Neuronal stem cell (in vitro differentiated cells): ENCODE results near the gene SLC37A1.

ENCODE experiments used
- DNase-seq: peaks from one replicate; pipeline ENCODE4 v3.0.0-alpha.2; 2013; ENCODE audit warnings: low spot score
- H2AFZ ChIP-seq: one replicate; pipeline ENCODE4 v1.6.1; 2013; ENCODE audit warnings: mild to moderate bottlenecking, low read length, inconsistent platforms
- H2AK5ac ChIP-seq: 2 replicates; pipeline ENCODE4 v1.6.1; 2013; ENCODE audit warnings: low read depth, mild to moderate bottlenecking, inconsistent platforms, low read length, moderate library complexity, mixed read lengths
- H2BK120ac ChIP-seq: 2 replicates; pipeline ENCODE4 v1.6.1; 2013; ENCODE audit warnings: low read depth, mild to moderate bottlenecking, inconsistent platforms, low read length, moderate library complexity, mixed read lengths
- H2BK12ac ChIP-seq: one replicate; pipeline ENCODE4 v1.6.1; 2013; ENCODE audit warnings: low read length, inconsistent platforms
- H2BK15ac ChIP-seq: 2 replicates; pipeline ENCODE4 v1.6.1; 2013; ENCODE audit warnings: mild to moderate bottlenecking, low read length, inconsistent platforms, mixed read lengths
- H2BK5ac ChIP-seq: one replicate; pipeline ENCODE4 v1.6.1; 2013; ENCODE audit warnings: inconsistent platforms, mild to moderate bottlenecking, low read length, moderate library complexity
- H3K14ac ChIP-seq: one replicate; pipeline ENCODE4 v1.6.1; 2013; ENCODE audit warnings: low read length, inconsistent platforms
- H3K18ac ChIP-seq: 2 replicates; pipeline ENCODE4 v1.6.1; 2013; ENCODE audit warnings: low read length, inconsistent platforms
- H3K23ac ChIP-seq: 2 replicates; pipeline ENCODE4 v1.6.1; 2013; ENCODE audit warnings: low read depth, mild to moderate bottlenecking, mixed read lengths, low read length, inconsistent platforms; ENCODE audit not compliant: poor library complexity
- H3K27ac ChIP-seq: replicated peaks from 3 replicates; pipeline ENCODE4 v1.5.1; 2013; ENCODE audit warnings: low read length, inconsistent platforms
- H3K27me3 ChIP-seq, 3 experiments: 2 replicates each; pipeline ENCODE4 v1.6.1; 2013; ENCODE audit warnings: low read length in 3 of 3, mild to moderate bottlenecking in 2 of 3, inconsistent platforms in 1 of 3, low read depth in 1 of 3, mixed read lengths in 1 of 3, moderate library complexity in 1 of 3; ENCODE audit not compliant: control insufficient read depth in 3 of 3, insufficient read depth in 3 of 3
- H3K36me3 ChIP-seq, 2 donors: replicated peaks in 1 of 2; 2 replicates each; pipeline ENCODE4 v1.6.1; 2013; ENCODE audit warnings: low read length in 2 of 2; ENCODE audit not compliant: control insufficient read depth in 2 of 2, insufficient read depth in 2 of 2
- H3K4ac ChIP-seq: 2 replicates; pipeline ENCODE4 v1.6.1; 2013; ENCODE audit warnings: inconsistent platforms, mild to moderate bottlenecking, low read length, moderate library complexity
- H3K4me1 ChIP-seq, 2 donors: 1 replicate in 1 of 2; 2 replicates in 1 of 2; pipeline ENCODE4 v1.6.1; 2013; ENCODE audit warnings: low read length in 2 of 2, low read depth in 1 of 2; ENCODE audit not compliant: control insufficient read depth in 2 of 2, insufficient read depth in 1 of 2
- H3K4me2 ChIP-seq: one replicate; pipeline ENCODE4 v1.6.1; 2013; ENCODE audit warnings: mild to moderate bottlenecking, low read length, inconsistent platforms; ENCODE audit not compliant: insufficient read depth, poor library complexity, severe bottlenecking
- H3K4me3 ChIP-seq, 2 donors: 2 replicates each; pipeline ENCODE4 v1.5.1; 2013; ENCODE audit warnings: low read length in 2 of 2, mild to moderate bottlenecking in 2 of 2, inconsistent platforms in 1 of 2, moderate library complexity in 1 of 2
- H3K79me1 ChIP-seq: one replicate; pipeline ENCODE4 v1.6.1; 2013; ENCODE audit warnings: low read depth, mild to moderate bottlenecking, inconsistent platforms, low read length, moderate library complexity
- H3K9ac ChIP-seq: one replicate; pipeline ENCODE4 v1.6.1; 2013; ENCODE audit warnings: mild to moderate bottlenecking, low read depth, low read length, inconsistent platforms; ENCODE audit not compliant: poor library complexity
- H3K9me3 ChIP-seq, 2 donors: replicated peaks in 1 of 2; 2 replicates each; pipeline versions ENCODE3 to v1.6.1; 2013; ENCODE audit warnings: low read length in 2 of 2, mild to moderate bottlenecking in 2 of 2, inconsistent platforms in 1 of 2, low read depth in 1 of 2, mixed read lengths in 1 of 2, moderate library complexity in 1 of 2; ENCODE audit not compliant: control insufficient read depth in 2 of 2, insufficient read depth in 1 of 2
- H4K8ac ChIP-seq: one replicate; pipeline ENCODE4 v1.6.1; 2013; ENCODE audit warnings: low read depth, mild to moderate bottlenecking, inconsistent platforms, low read length, moderate library complexity
- H4K91ac ChIP-seq: one replicate; pipeline ENCODE4 v1.6.1; 2013; ENCODE audit warnings: low read length, low read depth, mild to moderate bottlenecking, inconsistent platforms; ENCODE audit not compliant: poor library complexity
- WGBS, 2 donors: extraction: QIAGEN DNeasy Blood & Tissue Kit; methylation state at CpG; one replicate each; pipeline ENCODE4 v1.1.7; 2013; ENCODE audit warnings: missing lambda C conversion rate in 2 of 2, mixed read lengths in 1 of 2; ENCODE audit not compliant: insufficient read length in 2 of 2, insufficient replicate concordance in 1 of 2; ENCODE audit errors: extremely low coverage in 2 of 2; 5-methylcytosine and 5-hydroxymethylcytosine counted together

Gene SLC37A1

DNA sequence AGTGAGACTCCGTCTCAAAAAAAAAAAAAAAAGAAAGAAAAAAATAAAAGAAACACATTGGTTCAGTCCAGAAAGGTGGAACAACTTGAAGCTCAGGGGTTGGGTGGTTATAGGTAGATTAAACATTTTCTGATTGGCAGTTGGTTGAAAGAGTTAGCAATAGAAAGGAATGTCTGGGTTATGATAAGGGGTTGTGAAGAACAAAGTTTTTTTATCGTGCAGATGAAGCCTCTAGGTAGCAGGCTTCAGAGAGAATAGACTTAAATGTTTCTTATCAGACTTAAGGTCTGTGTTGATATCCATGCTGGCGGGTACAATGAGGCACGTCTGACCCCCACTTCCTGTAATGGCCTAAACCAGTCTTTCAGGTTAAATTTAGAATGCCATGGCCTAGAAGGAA lies 94.8 kb downstream of the SLC37A1 start:
- H3K9ac ChIP-seq = no peak overlapping the region
- no peak overlapping the region for H3K14ac ChIP-seq
- H2BK120ac ChIP-seq = no peak overlapping the region
- H2AFZ ChIP-seq = no peak overlapping the region
- H3K23ac ChIP-seq = no peak overlapping the region
- no peak overlapping the region for H2BK12ac ChIP-seq
- H4K8ac ChIP-seq = no peak overlapping the region
- H2AK5ac ChIP-seq = no peak overlapping the region
- H3K18ac ChIP-seq = no peak overlapping the region
- H3K4me1 ChIP-seq = no peaks in the 10 kb centered on the region
- no peak overlapping the region for H4K91ac ChIP-seq
- H2BK5ac ChIP-seq = no peak overlapping the region
- H2BK15ac ChIP-seq = no peak overlapping the region
- H3K4me3 ChIP-seq = no peak overlapping the region
- no peak overlapping the region for H3K4me2 ChIP-seq
- WGBS, 2 donors = no CpG with 5 or more reads among the region's 4 CpGs
- H3K4ac ChIP-seq = no peak overlapping the region
- H3K36me3 ChIP-seq = no peaks in the 10 kb centered on the region
- no peak overlapping the region for H3K27ac ChIP-seq
- peaks cover 3 to 9% of the 10 kb centered on the region in 2 donors for H3K9me3 ChIP-seq
- peaks cover 0 to 2% (median 0%) of the 10 kb centered on the region in 3 experiments for H3K27me3 ChIP-seq
- H3K79me1 ChIP-seq = no peaks in the 10 kb centered on the region
- DNase-seq = no peak

- no peak overlapping the region for H3K4me3 ChIP-seq
Observed at GRCh38 chr21:42609811-42610210, 96.2 kb downstream of the SLC37A1 start.

DNA sequence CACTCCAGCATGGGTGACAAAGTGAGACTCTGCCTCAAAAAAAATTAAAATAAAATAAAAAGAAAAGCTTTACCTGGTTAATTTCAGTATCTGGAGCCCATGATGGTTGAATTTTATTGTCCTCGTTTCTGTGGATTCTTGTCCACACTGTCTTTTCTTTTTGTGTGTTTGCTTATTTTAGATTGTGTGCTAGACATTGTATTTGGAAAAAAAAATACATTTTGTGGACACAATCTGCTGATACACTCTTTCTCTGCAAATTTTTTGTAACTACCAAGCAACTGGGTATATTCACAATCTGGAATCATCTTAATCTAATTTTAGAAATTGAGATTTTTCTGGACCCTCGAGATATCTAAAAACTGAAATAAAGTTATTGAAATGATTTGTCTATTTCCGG lies 98.2 kb downstream of the SLC37A1 start:
- H3K4me3 ChIP-seq = no peak overlapping the region
- no CpG with 5 or more reads among the region's 3 CpGs for WGBS, 2 donors
- no peaks in the 10 kb centered on the region for H3K36me3 ChIP-seq
- H2BK15ac ChIP-seq = no peak overlapping the region
- H3K4ac ChIP-seq = no peak overlapping the region
- no peak overlapping the region for H2BK12ac ChIP-seq
- no peak overlapping the region for H3K14ac ChIP-seq
- H4K8ac ChIP-seq = no peak overlapping the region
- peaks cover 0 to 4% of the 10 kb centered on the region in 2 donors for H3K4me1 ChIP-seq
- no peak overlapping the region for H2BK5ac ChIP-seq
- no peak for DNase-seq
- peaks cover 0 to 3% (median 2%) of the 10 kb centered on the region in 3 experiments for H3K27me3 ChIP-seq
- H3K9ac ChIP-seq = no peak overlapping the region
- H2AFZ ChIP-seq = no peak overlapping the region
- no peak overlapping the region for H3K27ac ChIP-seq
- peaks cover 3 to 10% of the 10 kb centered on the region in 2 donors for H3K9me3 ChIP-seq
- no peak overlapping the region for H2BK120ac ChIP-seq
- no peak overlapping the region for H2AK5ac ChIP-seq
- H3K79me1 ChIP-seq = peaks cover 2% of the 10 kb centered on the region
- no peak overlapping the region for H3K23ac ChIP-seq
- H4K91ac ChIP-seq = no peak overlapping the region
- no peak overlapping the region for H3K4me2 ChIP-seq
- no peak overlapping the region for H3K18ac ChIP-seq

More at GRCh38 chr21:42609811-42610210, 96.2 kb downstream of the SLC37A1 start:
- no peaks in the 10 kb centered on the region for H3K36me3 ChIP-seq
- H3K27ac ChIP-seq = no peak overlapping the region
- H2BK12ac ChIP-seq = no peak overlapping the region
- H3K14ac ChIP-seq = no peak overlapping the region
- WGBS, 2 donors = no CpG with 5 or more reads among the region's 2 CpGs
- no peak for DNase-seq
- no peak overlapping the region for H2BK120ac ChIP-seq
- no peak overlapping the region for H3K18ac ChIP-seq
- H3K79me1 ChIP-seq = no peaks in the 10 kb centered on the region
- no peak overlapping the region for H3K4ac ChIP-seq
- peaks cover 0 to under 1% of the 10 kb centered on the region in 2 donors for H3K4me1 ChIP-seq
- H4K91ac ChIP-seq = no peak overlapping the region
- no peak overlapping the region for H4K8ac ChIP-seq
- no peak overlapping the region for H2BK15ac ChIP-seq
- H2BK5ac ChIP-seq = no peak overlapping the region
- no peak overlapping the region for H2AK5ac ChIP-seq
- H2AFZ ChIP-seq = no peak overlapping the region
- no peak overlapping the region for H3K9ac ChIP-seq
- no peak overlapping the region for H3K23ac ChIP-seq
- H3K4me2 ChIP-seq = no peak overlapping the region
- peaks cover 3 to 6% of the 10 kb centered on the region in 2 donors for H3K9me3 ChIP-seq
- H3K27me3 ChIP-seq = peaks cover 0 to 2% (median 0%) of the 10 kb centered on the region in 3 experiments

- Histone ChIP-seq H3K4ac (no peak overlapping the region), H2BK12ac (no peak overlapping the region), H3K27ac (no peak overlapping the region), H3K27me3 (peaks cover 0 to 3% (median 2%) of the 10 kb centered on the region in 3 experiments), H2BK15ac (no peak overlapping the region), H3K9me3 (peaks cover 3 to 10% of the 10 kb centered on the region in 2 donors), H3K4me1 (peaks cover 0 to 4% of the 10 kb centered on the region in 2 donors), H4K91ac (no peak overlapping the region), H3K23ac (no peak overlapping the region), H3K4me3 (no peak overlapping the region), H3K14ac (no peak overlapping the region), H3K36me3 (no peaks in the 10 kb centered on the region), H3K79me1 (peaks cover 2% of the 10 kb centered on the region), H3K4me2 (no peak overlapping the region), H2BK5ac (no peak overlapping the region), H4K8ac (no peak overlapping the region), H2BK120ac (no peak overlapping the region), H2AK5ac (no peak overlapping the region), H3K9ac (no peak overlapping the region), H2AFZ (no peak overlapping the region), H3K18ac (no peak overlapping the region)
- DNase-seq = no peak
- no CpG with 5 or more reads among the region's 1 CpG for WGBS, 2 donors
Observed at GRCh38 chr21:42612390-42612789, 98.7 kb downstream of the SLC37A1 start.
